GM18858 (cell line): ENCODE results near the gene TRIM60.
"Not testable (repeated sequence)": the region's sequence is repeated elsewhere in the genome, so short reads cannot be mapped to it uniquely, and the experiment has no call there.

ENCODE experiments used
- ATAC-seq: cut with Tn5 transposase; IDR thresholded peaks from one replicate; pipeline ENCODE4 v1.9.1; 2021; ENCODE audit not compliant: unreplicated experiment

The TRIM60 gene

GRCh38 chr4:165031436-165032211 lies at the start of gene TRIM60:
Gene TRIM60 (plus strand): TSS chr4:165031999. CDS start chr4:165040073, 8,074 bp downstream.
- ATAC-seq: no peak

DNA sequence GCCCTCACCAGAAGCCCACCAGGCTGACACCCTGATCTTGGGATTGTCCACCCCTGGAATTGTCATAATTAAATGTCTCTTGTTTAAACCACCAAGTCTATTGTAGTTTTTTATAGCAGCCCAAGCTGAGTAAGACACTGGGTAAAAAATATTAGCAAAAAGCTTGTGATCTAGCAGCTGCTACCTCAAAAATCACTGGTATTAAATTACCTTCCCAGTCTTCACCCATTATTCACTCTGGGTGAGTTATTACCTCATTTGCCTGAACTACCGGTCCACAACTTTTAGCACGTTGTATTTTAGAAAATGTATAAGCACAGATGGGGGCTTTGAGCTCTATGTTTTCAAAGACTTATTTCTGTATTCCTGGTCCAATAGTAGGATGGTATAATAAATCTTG lies 42.3 kb upstream of the TRIM60 start:
- ATAC-seq: no peak

DNA sequence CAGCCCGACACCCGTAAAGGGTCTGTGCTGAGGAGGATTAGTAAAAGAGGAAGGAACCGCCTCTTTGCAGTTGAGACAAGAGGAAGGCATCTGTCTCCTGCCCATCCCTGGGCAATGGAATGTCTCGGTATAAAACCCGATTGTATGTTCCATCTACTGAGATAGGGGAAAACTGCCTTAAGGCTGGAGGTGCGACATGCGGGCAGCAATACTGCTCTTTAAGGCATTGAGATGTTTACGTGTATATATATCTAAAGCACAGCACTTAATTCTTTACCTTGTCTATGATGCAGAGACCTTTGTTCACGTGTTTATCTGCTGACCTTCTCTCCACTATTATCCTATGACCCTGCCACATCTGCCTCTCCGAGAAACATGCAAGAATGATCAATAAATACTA lies 41.0 kb upstream of the TRIM60 start:
- not testable (repeated sequence) for ATAC-seq

GRCh38 chr4:164996123-164996522 lies 35.7 kb upstream of the TRIM60 start:
- ATAC-seq: not testable (repeated sequence)

- ATAC-seq: no peak
Measured at GRCh38 chr4:164997324-164997723, 34.5 kb upstream of the TRIM60 start.

DNA sequence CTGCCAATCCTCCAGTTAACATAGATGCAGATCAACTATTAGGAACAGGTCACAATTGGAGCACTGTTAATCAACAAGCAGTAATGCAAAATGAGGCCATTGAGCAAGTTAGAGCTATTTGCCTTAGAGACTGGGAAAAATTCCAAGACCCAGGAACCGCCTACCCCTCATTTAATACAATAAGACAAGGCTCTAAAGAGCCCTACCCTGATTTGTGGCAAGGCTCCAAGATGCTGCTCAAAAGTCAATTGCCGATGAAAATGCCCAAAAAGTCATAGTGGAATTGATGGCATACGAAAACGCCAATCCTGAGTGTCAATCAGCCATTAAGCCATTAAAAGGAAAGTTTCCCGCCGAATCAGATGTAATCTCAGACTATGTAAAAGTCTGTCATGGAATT lies 33.9 kb upstream of the TRIM60 start:
- no peak for ATAC-seq

GRCh38 chr4:164998526-164999080 lies 33.2 kb upstream of the TRIM60 start:
- ATAC-seq: not testable (repeated sequence)

- not testable (repeated sequence) for ATAC-seq
Measured at GRCh38 chr4:165001957-165002356, 29.8 kb upstream of the TRIM60 start.

- ATAC-seq: no peak
Measured at GRCh38 chr4:165005352-165005925, 26.4 kb upstream of the TRIM60 start.

- ATAC-seq: no peak
Measured at GRCh38 chr4:165006456-165006855, 25.3 kb upstream of the TRIM60 start.

GRCh38 chr4:165006886-165007285 lies 24.9 kb upstream of the TRIM60 start:
- no peak for ATAC-seq

DNA sequence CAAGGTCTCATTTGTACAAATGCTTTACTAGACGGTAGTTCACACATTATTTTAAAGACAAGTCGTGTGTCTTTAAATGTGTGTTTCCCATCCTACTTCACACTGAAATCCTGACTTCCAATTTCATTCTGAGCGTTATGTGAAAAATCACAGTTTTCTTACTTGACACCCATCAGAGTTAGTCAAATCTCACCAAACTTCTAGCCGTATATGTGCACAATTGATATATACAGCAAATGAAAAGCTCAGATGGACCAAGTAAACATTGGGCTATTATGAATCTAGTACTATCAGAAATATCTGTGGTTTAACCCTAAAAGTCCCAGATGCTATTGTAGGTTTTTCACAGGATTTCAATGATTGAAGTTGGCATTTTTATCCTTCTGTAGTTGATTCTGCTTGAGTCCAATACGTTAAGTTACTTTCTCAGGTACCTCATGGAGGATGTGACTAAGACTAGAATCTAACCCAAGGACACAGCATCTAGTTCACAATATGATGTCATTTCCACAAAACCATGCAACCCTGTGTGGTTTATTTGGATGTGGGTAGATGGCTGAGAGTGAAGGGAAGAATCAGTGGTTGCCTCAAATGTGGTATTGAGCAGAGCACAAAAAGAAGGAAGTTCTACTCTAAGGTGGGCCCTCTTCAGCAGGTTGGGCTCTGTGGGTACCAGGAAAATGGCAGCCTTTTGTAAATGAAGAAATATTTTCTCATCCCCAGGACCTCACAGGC lies 22.1 kb upstream of the TRIM60 start:
- peak; percentile 78 for ATAC-seq

DNA sequence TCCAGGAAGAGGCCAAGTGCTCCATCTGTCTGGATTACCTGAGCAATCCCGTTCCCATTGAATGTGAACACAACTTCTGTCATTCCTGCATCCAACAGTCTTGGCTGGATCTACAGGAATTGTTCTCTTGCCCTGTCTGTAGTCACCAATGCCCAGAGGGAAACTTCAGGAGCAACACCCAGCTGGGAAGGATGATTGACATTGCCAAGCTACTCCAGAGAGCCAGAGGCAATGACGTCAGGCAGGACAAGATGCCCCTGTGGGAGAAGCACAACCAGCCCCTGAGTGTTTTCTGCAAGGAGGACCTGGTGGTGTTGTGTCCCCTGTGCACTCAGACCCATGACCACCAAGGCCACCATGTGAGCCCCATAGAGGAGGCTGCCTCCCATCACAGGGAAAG lies 21.3 kb upstream of the TRIM60 start:
- ATAC-seq: no peak

DNA sequence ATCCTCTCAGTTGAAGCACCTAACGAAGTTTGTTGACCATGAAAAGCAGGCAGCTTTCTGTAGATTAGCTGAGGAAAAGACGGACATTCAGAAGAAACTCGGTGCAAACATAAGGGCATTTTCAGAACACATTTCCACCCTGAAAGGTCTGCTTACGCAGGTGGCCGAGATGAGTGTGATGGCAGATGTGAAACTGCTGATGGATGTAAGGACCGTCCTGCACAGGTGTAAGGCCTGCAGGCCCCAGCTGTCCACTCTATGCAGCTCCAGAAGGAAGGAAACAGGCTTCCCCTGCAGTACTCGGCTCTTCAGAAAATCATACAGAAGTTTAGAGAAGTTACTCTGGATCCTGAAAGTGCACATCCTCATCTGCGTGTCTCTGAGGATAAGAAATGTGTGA lies 20.8 kb upstream of the TRIM60 start:
- ATAC-seq: no peak

GRCh38 chr4:165011403-165011802 lies 20.4 kb upstream of the TRIM60 start:
- ATAC-seq: no peak

GRCh38 chr4:165013691-165014090 lies 18.1 kb upstream of the TRIM60 start:
- ATAC-seq: no peak

- no peak for ATAC-seq
Measured at GRCh38 chr4:165016971-165017370, 14.8 kb upstream of the TRIM60 start.

DNA sequence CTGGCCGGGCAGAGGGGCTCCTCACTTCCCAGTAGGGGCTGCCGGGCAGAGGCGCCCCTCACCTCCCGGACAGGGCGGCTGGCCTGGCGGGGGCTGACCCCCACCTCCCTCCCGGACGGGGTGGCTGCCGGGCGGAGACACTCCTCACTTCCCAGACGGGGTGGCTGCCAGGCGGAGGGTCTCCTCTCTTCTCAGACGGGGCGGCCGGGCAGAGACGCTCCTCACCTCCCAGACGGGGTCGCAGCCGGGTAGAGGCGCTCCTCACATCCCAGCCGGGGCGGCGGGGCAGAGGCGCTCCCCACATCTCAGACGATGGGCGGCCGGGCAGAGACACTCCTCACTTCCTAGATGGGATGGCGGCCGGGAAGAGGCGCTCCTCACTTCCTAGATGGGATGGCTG lies 11.8 kb upstream of the TRIM60 start:
- not testable (repeated sequence) for ATAC-seq

GRCh38 chr4:165025782-165026181 lies 6.0 kb upstream of the TRIM60 start:
- ATAC-seq: not testable (repeated sequence)

GRCh38 chr4:165027762-165028402 lies 3.9 kb upstream of the TRIM60 start:
- ATAC-seq: no peak

DNA sequence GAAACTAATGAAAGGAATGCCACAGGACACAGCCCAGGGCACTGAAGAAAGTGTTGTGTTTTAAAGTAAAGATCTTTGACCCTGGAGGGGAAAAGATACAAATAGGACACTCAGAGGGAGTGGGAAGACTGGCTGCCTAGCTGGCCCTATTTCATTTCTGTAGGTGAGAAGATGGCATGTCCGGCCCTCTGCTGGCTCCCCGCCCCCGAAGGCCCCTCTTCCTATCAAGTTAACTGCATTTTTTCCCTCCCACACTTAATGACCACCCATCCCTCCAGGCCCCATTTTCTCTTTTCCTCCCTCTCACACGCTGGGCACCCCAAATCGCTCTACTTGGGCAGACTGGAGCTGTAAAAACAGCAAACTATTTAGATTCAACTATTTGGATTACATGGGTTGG lies 16.4 kb downstream of the TRIM60 start:
- ATAC-seq: no peak
